Nephron progenitor cell (in vitro differentiated cells): ENCODE data around the gene SP6.

Source experiments
- DNase-seq: peaks from one replicate; pipeline ENCODE4 v3.0.0; 2021
- H3K27ac Mint-ChIP-seq: 2 replicates; pipeline ENCODE4 v1.8.0; 2021; ENCODE audit warnings: mild to moderate bottlenecking, moderate library complexity, mixed read lengths
- H3K27me3 Mint-ChIP-seq: 2 replicates; pipeline ENCODE4 v1.8.0; 2021; ENCODE audit warnings: mild to moderate bottlenecking, low read depth, mixed read lengths; ENCODE audit not compliant: poor library complexity
- H3K36me3 Mint-ChIP-seq: 2 replicates; pipeline ENCODE4 v1.8.0; 2021; ENCODE audit warnings: low read depth, mixed read lengths
- H3K4me1 Mint-ChIP-seq: 2 replicates; pipeline ENCODE4 v1.8.0; 2021; ENCODE audit warnings: mixed read lengths
- H3K4me3 Mint-ChIP-seq: 2 replicates; pipeline ENCODE4 v1.8.0; 2021; ENCODE audit warnings: mild to moderate bottlenecking, moderate library complexity, mixed read lengths
- H3K9me3 Mint-ChIP-seq: 2 replicates; pipeline ENCODE4 v1.8.0; 2021; ENCODE audit warnings: mild to moderate bottlenecking, moderate library complexity, mixed read lengths
- CTCF ChIP-seq: fragments of 200-600 bp; sonication (generic); IDR thresholded peaks from 2 replicates; pipeline ENCODE4 v1.5.0; 2021; ENCODE audit warnings: antibody characterized with exemption

Gene SP6

GRCh38 chr17:47803751-47804150 lies 47.2 kb downstream of the SP6 start:
- no peak for DNase-seq
- H3K4me3 Mint-ChIP-seq = no peak overlapping the region
- H3K27ac Mint-ChIP-seq = no peak overlapping the region
- TF ChIP-seq CTCF = no peak
- H3K36me3 Mint-ChIP-seq = no peaks in the 10 kb centered on the region
- H3K27me3 Mint-ChIP-seq = peaks cover 39% of the 10 kb centered on the region
- no peaks in the 10 kb centered on the region for H3K4me1 Mint-ChIP-seq
- H3K9me3 Mint-ChIP-seq = no peaks in the 10 kb centered on the region

GRCh38 chr17:47803201-47803600 lies 47.8 kb downstream of the SP6 start:
- H3K4me3 Mint-ChIP-seq = no peak overlapping the region
- TF ChIP-seq CTCF = no peak

GRCh38 chr17:47802341-47803022 lies 48.5 kb downstream of the SP6 start:
- H3K4me3 Mint-ChIP-seq = no peak overlapping the region
- H3K27me3 Mint-ChIP-seq = peaks cover 46% of the 10 kb centered on the region
- no peak overlapping the region for H3K27ac Mint-ChIP-seq
- no peaks in the 10 kb centered on the region for H3K36me3 Mint-ChIP-seq
- peak; percentile 49 for TF ChIP-seq CTCF
- H3K4me1 Mint-ChIP-seq = no peaks in the 10 kb centered on the region
- H3K9me3 Mint-ChIP-seq = no peaks in the 10 kb centered on the region
- DNase-seq = peak; percentile 45

More at GRCh38 chr17:47803201-47803600, 47.8 kb downstream of the SP6 start:
- Mint-ChIP-seq H3K4me1 (no peaks in the 10 kb centered on the region), H3K36me3 (no peaks in the 10 kb centered on the region), H3K9me3 (no peaks in the 10 kb centered on the region), H3K27me3 (peaks cover 40% of the 10 kb centered on the region), H3K27ac (no peak overlapping the region)
- no peak for DNase-seq

GRCh38 chr17:47801906-47802305 lies 49.1 kb downstream of the SP6 start:
- Mint-ChIP-seq H3K4me1 (no peaks in the 10 kb centered on the region), H3K9me3 (no peaks in the 10 kb centered on the region), H3K27me3 (peaks cover 50% of the 10 kb centered on the region), H3K36me3 (no peaks in the 10 kb centered on the region), H3K27ac (no peak overlapping the region), H3K4me3 (no peak overlapping the region)
- no peak for DNase-seq
- TF ChIP-seq CTCF = no peak

- no peaks in the 10 kb centered on the region for H3K4me1 Mint-ChIP-seq
- no peaks in the 10 kb centered on the region for H3K36me3 Mint-ChIP-seq
- peaks cover 55% of the 10 kb centered on the region for H3K27me3 Mint-ChIP-seq
Measured at GRCh38 chr17:47801176-47801765, 49.7 kb downstream of the SP6 start.

More at GRCh38 chr17:47801176-47801765, 49.7 kb downstream of the SP6 start:
- Mint-ChIP-seq H3K9me3 (no peaks in the 10 kb centered on the region), H3K4me3 (no peak overlapping the region), H3K27ac (no peak overlapping the region)
- no peak for TF ChIP-seq CTCF
- no peak for DNase-seq
